ENCODE data around the gene TGFBR3L. TPM values are rescaled to one million over a fixed set of nuclear protein-coding genes. Genes with fewer than 3 reads are reported as not detected.

TGFBR3L gene
- 1.0 to 2.4 TPM (median 1.6 TPM) in 5 replicates for total RNA-seq (2022; extraction: Qiagen RNA extraction)

GRCh38 chr19:7914598-7915045, at the start of gene TGFBR3L:
Gene TGFBR3L (plus strand): TSS chr19:7914830.

DNA sequence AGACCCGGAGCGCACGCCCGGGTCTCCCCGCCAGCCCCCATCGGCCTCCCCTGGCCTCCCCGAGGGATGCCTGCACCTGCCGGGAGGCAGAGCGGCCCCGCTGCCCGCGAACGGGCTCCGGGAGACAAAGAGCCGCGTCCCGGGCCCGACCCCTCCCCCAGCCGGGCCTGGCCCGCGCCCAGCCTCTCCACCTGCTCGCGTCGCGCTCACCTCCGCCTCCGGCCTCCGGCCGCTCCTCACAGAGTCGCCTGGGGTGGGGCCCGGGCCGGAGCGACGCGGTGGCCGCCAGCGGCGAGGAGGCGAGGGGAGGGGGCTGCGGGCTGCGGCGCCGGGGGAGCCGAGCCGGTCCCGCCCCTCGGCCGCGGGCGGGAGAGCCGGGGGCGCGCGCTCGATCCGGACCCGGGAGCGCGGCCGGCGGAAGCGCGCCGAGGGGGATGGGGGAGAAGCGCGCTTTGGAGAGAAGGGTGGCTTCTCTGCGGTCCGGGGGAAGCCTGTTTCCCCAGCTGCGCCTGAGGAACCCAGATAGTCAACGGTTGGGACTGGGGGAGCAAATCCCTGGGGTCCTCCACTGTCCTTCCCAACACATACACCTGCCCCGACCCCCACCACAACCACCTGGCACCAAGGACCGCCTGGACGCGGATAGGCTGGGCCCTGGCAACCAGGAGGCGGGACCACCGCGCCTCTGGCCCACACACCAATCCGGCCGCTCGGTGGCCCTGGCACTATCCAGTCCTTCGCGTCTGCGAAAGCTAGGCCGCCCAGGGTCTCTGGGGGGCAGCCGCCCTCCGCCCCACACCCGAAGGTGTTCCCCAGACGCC, 40.3 kb upstream of the TGFBR3L start, which contains the start of gene PRR36:
PRR36 (minus strand) TSS at position 315 of the 821 bp plus-strand sequence. CDS start 701 bp downstream, outside the sequence.

DNA sequence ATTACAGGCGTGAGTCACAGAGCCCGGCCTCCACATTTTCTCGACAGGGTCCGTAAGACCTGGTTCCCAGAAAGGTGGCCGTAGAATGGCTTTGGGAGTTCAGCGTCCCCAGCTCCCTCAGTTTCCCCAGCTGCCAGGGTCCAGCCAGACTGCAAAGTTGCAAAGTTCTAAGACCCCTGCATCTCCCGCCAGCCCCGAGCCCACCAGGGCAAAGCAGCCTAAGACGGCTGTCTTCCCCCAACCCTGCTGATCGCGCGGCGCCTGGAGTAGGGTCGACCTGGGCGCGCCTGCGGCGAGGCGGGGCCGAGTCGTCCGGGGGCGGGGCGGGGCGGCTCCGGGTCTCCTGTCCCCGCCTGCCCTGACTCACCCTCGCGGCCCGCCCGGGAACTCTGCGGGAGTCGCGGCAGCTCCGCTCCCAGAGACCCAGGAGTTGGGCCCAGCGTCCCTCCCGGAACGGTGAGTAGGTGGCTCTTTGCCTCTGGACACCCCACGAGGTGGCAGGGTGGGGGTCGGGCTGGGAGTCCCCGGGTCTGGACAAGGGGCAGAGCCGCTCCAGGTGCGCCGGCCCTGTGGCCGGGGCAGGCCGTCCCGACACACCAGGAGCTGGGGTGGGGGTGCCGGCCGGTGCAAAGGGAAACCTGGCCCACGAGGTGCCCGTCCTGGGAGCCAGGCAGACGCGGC, 26.3 kb upstream of the TGFBR3L start, which contains the start of gene LRRC8E:
LRRC8E (plus strand) TSS at position 366 of the 681 bp plus-strand sequence. CDS start 7,094 bp downstream, outside the sequence.

GRCh38 chr19:7903244-7904073, 11.2 kb upstream of the TGFBR3L start, which contains the start of gene MAP2K7:
Gene MAP2K7 (plus strand): TSS chr19:7903877. CDS start chr19:7903945, 68 bp downstream.

DNA sequence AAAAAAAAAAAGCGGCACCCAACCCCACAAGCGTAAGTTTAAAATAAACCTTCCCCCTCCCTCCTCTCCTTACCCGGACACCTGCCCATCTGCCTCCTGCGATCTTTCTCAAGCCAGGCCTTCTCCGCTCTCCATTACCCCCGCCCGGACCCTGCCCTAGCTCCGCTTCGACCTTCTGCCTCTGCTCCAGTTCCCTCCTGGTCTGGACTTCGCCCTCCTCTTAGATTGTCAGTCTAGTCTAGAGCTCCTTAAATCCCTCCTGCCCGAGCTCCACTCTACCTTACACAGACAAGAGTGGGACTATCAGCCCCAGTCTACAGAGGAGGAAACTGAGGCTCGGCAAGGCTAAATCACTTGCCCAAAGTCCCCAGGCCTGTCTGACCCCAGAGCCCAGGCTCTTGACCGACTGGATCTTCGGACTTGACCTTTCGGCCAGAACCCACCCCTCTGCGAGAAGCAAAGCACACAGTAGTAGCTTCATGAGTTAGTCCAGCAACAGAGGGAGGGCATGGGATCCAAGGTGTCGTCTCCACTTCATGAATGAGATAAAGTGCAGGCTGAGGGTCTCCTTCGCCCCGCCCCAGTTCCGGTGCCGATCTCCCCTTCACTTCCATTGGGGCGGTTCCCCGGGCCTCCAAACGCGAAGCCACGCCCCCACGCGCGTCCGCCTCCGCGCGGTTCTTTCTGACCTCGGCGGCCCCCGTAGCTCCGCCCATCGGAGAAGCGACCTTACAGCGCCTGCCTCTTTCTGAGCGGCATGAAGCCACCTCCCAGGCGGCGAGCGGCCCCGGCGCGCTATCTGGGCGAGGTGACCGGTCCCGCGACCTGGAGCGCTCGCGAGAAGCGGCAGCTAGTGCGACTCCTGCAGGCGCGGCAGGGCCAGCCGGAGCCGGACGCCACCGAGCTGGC, 5.2 kb downstream of the TGFBR3L start, which contains the start of gene SNAPC2:
SNAPC2 (plus strand) TSS at position 729 of the 909 bp plus-strand sequence; CDS start at position 758, 29 bp downstream.

GRCh38 chr19:7926021-7926726, 11.5 kb downstream of the TGFBR3L start, which contains the start of gene CTXN1:
Gene CTXN1 (minus strand): TSS chr19:7926135. CDS start chr19:7925538, 597 bp downstream.

GRCh38 chr19:7943444-7944176, 29.0 kb downstream of the TGFBR3L start, which contains the start of gene TIMM44:
Gene TIMM44 (minus strand): TSS chr19:7943666. CDS start chr19:7943651, 15 bp downstream.

Other genes starting within 250 kb of the TGFBR3L start
- not detected in 5 replicates for gene RETN, start 245.8 kb upstream of the TGFBR3L start, total RNA-seq (2022; extraction: Qiagen RNA extraction)
- not detected in 5 replicates for gene MCEMP1, start 237.7 kb upstream of the TGFBR3L start, total RNA-seq (2022; extraction: Qiagen RNA extraction)
- gene TRAPPC5, start 234.0 kb upstream of the TGFBR3L start, total RNA-seq (2022; extraction: Qiagen RNA extraction), result 38.8 to 107 TPM (median 101 TPM) in 5 replicates
- not detected in 5 replicates for gene FCER2, start 212.7 kb upstream of the TGFBR3L start, total RNA-seq (2022; extraction: Qiagen RNA extraction)
- not detected in 5 replicates for gene CLEC4G, start 182.7 kb upstream of the TGFBR3L start, total RNA-seq (2022; extraction: Qiagen RNA extraction)
- not detected in 5 replicates for gene CD209, start 167.3 kb upstream of the TGFBR3L start, total RNA-seq (2022; extraction: Qiagen RNA extraction)
- not detected in 5 replicates for gene CLEC4M, start 151.6 kb upstream of the TGFBR3L start, total RNA-seq (2022; extraction: Qiagen RNA extraction)
- 1.3 to 2.1 TPM (median 1.8 TPM) in 5 replicates for gene EVI5L, start 84.6 kb upstream of the TGFBR3L start, total RNA-seq (2022; extraction: Qiagen RNA extraction)
- 0.21 to 0.67 TPM (median 0.41 TPM) in 5 replicates for gene PRR36, start 40.4 kb upstream of the TGFBR3L start, total RNA-seq (2022; extraction: Qiagen RNA extraction)
- 4.9 to 6.7 TPM (median 6.0 TPM) in 5 replicates for gene LRRC8E, start 26.3 kb upstream of the TGFBR3L start, total RNA-seq (2022; extraction: Qiagen RNA extraction)
- gene MAP2K7, start 11.0 kb upstream of the TGFBR3L start, total RNA-seq (2022; extraction: Qiagen RNA extraction), result 13.3 to 15.8 TPM (median 14.8 TPM) in 5 replicates
- gene SNAPC2, start 5.5 kb downstream of the TGFBR3L start, total RNA-seq (2022; extraction: Qiagen RNA extraction), result 19.8 to 29.6 TPM (median 29.0 TPM) in 5 replicates
- 7.7 to 21.3 TPM (median 20.5 TPM) in 5 replicates for gene CTXN1, start 11.3 kb downstream of the TGFBR3L start, total RNA-seq (2022; extraction: Qiagen RNA extraction)
- 24.2 to 28.9 TPM (median 25.6 TPM) in 5 replicates for gene TIMM44, start 28.8 kb downstream of the TGFBR3L start, total RNA-seq (2022; extraction: Qiagen RNA extraction)
- 60.9 to 81.8 TPM (median 64.9 TPM) in 5 replicates for gene ELAVL1, start 90.8 kb downstream of the TGFBR3L start, total RNA-seq (2022; extraction: Qiagen RNA extraction)
- gene CCL25, start 137.9 kb downstream of the TGFBR3L start, total RNA-seq (2022; extraction: Qiagen RNA extraction), result not detected in 5 replicates
- gene FBN3, start 234.8 kb downstream of the TGFBR3L start, total RNA-seq (2022; extraction: Qiagen RNA extraction), result 0.01 to 0.17 TPM in 2 of 5 replicates, not detected in the others